Kidney epithelial cell (primary cell): Measurements from ENCODE around the gene PLXNA4. TPM values are rescaled to one million over a fixed set of nuclear protein-coding genes. Genes with fewer than 3 reads are reported as not detected.

Source experiments
- DNase-seq: peaks from one replicate; pipeline ENCODE4 v3.0.0-alpha.2; 2010; ENCODE audit warnings: low read depth
- H3K27me3 ChIP-seq: 2 replicates; pipeline ENCODE4 v1.6.0; 2011; ENCODE audit warnings: low read length; ENCODE audit not compliant: control insufficient read depth, insufficient read depth
- H3K36me3 ChIP-seq: 2 replicates; pipeline ENCODE4 v1.5.1; 2011; ENCODE audit warnings: low read length; ENCODE audit not compliant: control insufficient read depth, insufficient read depth
- H3K4me3 ChIP-seq: 2 replicates; pipeline ENCODE4 v1.5.1; 2011; ENCODE audit warnings: low read depth, mild to moderate bottlenecking, control low read depth, low read length
- CTCF ChIP-seq: IDR thresholded peaks from 2 replicates; pipeline ENCODE4 v1.5.1; 2011; ENCODE audit warnings: mild to moderate bottlenecking, moderate library complexity, low read length, control low read depth, inconsistent platforms; ENCODE audit not compliant: insufficient read depth, poor library complexity, severe bottlenecking
- total RNA-seq: library from RNA; depleted of rRNA; stranded (reverse); fragments of >200 nt; gene quantifications from 2 replicates; pipeline ENCODE4 v1.2.3, GENCODE V29; 2015

PLXNA4 gene
- total RNA-seq, 1 donor from 2014 or later, result 5.9 TPM

GRCh38 chr7:132113536-132114371, 462.5 kb downstream of the PLXNA4 start:
- no peaks in the 10 kb centered on the region for H3K36me3 ChIP-seq
- DNase-seq, result no peak
- H3K27me3 ChIP-seq, result no peaks in the 10 kb centered on the region
- H3K4me3 ChIP-seq, result no peak overlapping the region
- no peak for TF ChIP-seq CTCF

GRCh38 chr7:132112657-132113056, 463.6 kb downstream of the PLXNA4 start:
- no peak for TF ChIP-seq CTCF
- DNase-seq, result no peak

GRCh38 chr7:132112106-132112505, 464.2 kb downstream of the PLXNA4 start:
- no peak overlapping the region for H3K4me3 ChIP-seq
- no peak for DNase-seq
- no peak for TF ChIP-seq CTCF
- H3K36me3 ChIP-seq, result no peaks in the 10 kb centered on the region
- H3K27me3 ChIP-seq, result no peaks in the 10 kb centered on the region

More at GRCh38 chr7:132112657-132113056, 463.6 kb downstream of the PLXNA4 start:
- Histone ChIP-seq H3K4me3 (no peak overlapping the region), H3K36me3 (no peaks in the 10 kb centered on the region), H3K27me3 (no peaks in the 10 kb centered on the region)

- TF ChIP-seq CTCF, result no peak
- no peak for DNase-seq
- no peak overlapping the region for H3K4me3 ChIP-seq
These were observed 465.6 kb downstream of the PLXNA4 start for GRCh38 chr7:132110692-132111091.

GRCh38 chr7:132109769-132110168, 466.5 kb downstream of the PLXNA4 start:
- no peak for TF ChIP-seq CTCF
- Histone ChIP-seq H3K4me3 (no peak overlapping the region), H3K27me3 (no peaks in the 10 kb centered on the region), H3K36me3 (no peaks in the 10 kb centered on the region)
- no peak for DNase-seq

More at GRCh38 chr7:132110692-132111091, 465.6 kb downstream of the PLXNA4 start:
- H3K27me3 ChIP-seq, result no peaks in the 10 kb centered on the region
- H3K36me3 ChIP-seq, result no peaks in the 10 kb centered on the region
